IMR-90 (cell line): ENCODE data around the gene PLA2G4F. TPM values are rescaled to one million over a fixed set of nuclear protein-coding genes. Genes with fewer than 3 reads are reported as not detected.

ENCODE experiments used
- ATAC-seq: fragments of 200-7000 bp; cut with Tn5 transposase; 2 replicates; pipeline ENCODE4 v1.9.1; 2020; ENCODE audit warnings: low read depth, mild to moderate bottlenecking, moderate library complexity
- BruUV-seq: library from RNA; stranded (reverse); fragments of 400-500 nt; replicated peaks from 2 replicates; lab custom pipeline; 2021; lab: Mats Ljungman, UMichigan
- CTCF ChIA-PET: fragments of 300-600 bp; formaldehyde crosslinking; extraction: SDS; loops from one replicate; lab custom pipeline; 2021; ENCODE audit warnings: antibody characterized with exemption; lab: Yijun Ruan, JAX
- POLR2A ChIA-PET: fragments of 300-600 bp; sonication (Branson Sonifier 250); formaldehyde crosslinking; loops from one replicate; lab custom pipeline; 2022; ENCODE audit warnings: antibody characterized with exemption; ENCODE audit not compliant: unreplicated experiment; lab: Charles Lee
- DNase-seq: peaks from one replicate; pipeline ENCODE4 v3.0.0; 2013
- H2AFZ ChIP-seq: replicated peaks from 2 replicates; pipeline ENCODE3; 2013; ENCODE audit warnings: low read length, mild to moderate bottlenecking; ENCODE audit not compliant: poor library complexity
- H2AK5ac ChIP-seq: 2 replicates; pipeline ENCODE4 v1.6.1; 2013; ENCODE audit warnings: low read depth, low read length, inconsistent platforms
- H2AK9ac ChIP-seq: replicated peaks from 2 replicates; pipeline ENCODE3; 2013; ENCODE audit warnings: mild to moderate bottlenecking, low read depth, low read length, moderate library complexity; ENCODE audit not compliant: poor library complexity
- H2BK120ac ChIP-seq: 2 replicates; pipeline ENCODE4 v1.6.1; 2013; ENCODE audit warnings: low read depth, low read length, inconsistent platforms
- H2BK15ac ChIP-seq: 3 replicates; pipeline ENCODE4 v1.6.1; 2013; ENCODE audit warnings: low read depth, low read length, inconsistent platforms
- H2BK20ac ChIP-seq: 2 replicates; pipeline ENCODE4 v1.6.1; 2013; ENCODE audit warnings: low read depth, mild to moderate bottlenecking, inconsistent platforms, low read length, moderate library complexity
- H2BK5ac ChIP-seq: 2 replicates; pipeline ENCODE4 v1.6.1; 2013; ENCODE audit warnings: mild to moderate bottlenecking, low read depth, low read length, inconsistent platforms; ENCODE audit not compliant: poor library complexity, severe bottlenecking
- H3K14ac ChIP-seq: replicated peaks from 2 replicates; pipeline ENCODE4 v1.6.1; 2013; ENCODE audit warnings: low read depth, low read length, inconsistent platforms
- H3K18ac ChIP-seq: 2 replicates; pipeline ENCODE4 v1.6.1; 2013; ENCODE audit warnings: low read depth, low read length, control low read depth
- H3K23ac ChIP-seq: 2 replicates; pipeline ENCODE4 v1.6.1; 2013; ENCODE audit warnings: low read depth, low read length, inconsistent platforms
- H3K27ac ChIP-seq: 2 replicates; pipeline ENCODE4 v1.5.1; 2013; ENCODE audit warnings: mild to moderate bottlenecking, control low read depth, low read length; ENCODE audit not compliant: insufficient read depth
- H3K27me3 ChIP-seq: 2 replicates; pipeline ENCODE4 v1.6.1; 2013; ENCODE audit warnings: low read length; ENCODE audit not compliant: control insufficient read depth, insufficient read depth
- H3K36me3 ChIP-seq: 2 replicates; pipeline ENCODE4 v1.6.1; 2013; ENCODE audit warnings: low read length, mixed read lengths; ENCODE audit not compliant: control insufficient read depth, insufficient read depth
- H3K4ac ChIP-seq: 2 replicates; pipeline ENCODE4 v1.6.1; 2013; ENCODE audit warnings: low read depth, low read length, inconsistent platforms
- H3K4me1 ChIP-seq: 2 replicates; pipeline ENCODE4 v1.6.1; 2013; ENCODE audit warnings: low read length, mixed read lengths; ENCODE audit not compliant: control insufficient read depth, insufficient read depth
- H3K4me2 ChIP-seq: 2 replicates; pipeline ENCODE4 v1.6.1; 2013; ENCODE audit warnings: low read depth, mild to moderate bottlenecking, control low read depth, low read length, moderate library complexity
- H3K4me3 ChIP-seq: 2 replicates; pipeline ENCODE4 v1.5.1; 2013; ENCODE audit warnings: low read depth, mild to moderate bottlenecking, control low read depth, low read length, moderate library complexity; ENCODE audit not compliant: insufficient read depth
- H3K56ac ChIP-seq: 2 replicates; pipeline ENCODE4 v1.6.1; 2013; ENCODE audit warnings: low read length, inconsistent platforms; ENCODE audit not compliant: insufficient read depth; ENCODE audit errors: extremely low read depth
- H3K79me1 ChIP-seq, 2 experiments: 2 replicates each; pipeline ENCODE4 v1.6.1; 2013; ENCODE audit warnings: low read length in 2 of 2, inconsistent platforms in 1 of 2, low read depth in 1 of 2
- H3K9ac ChIP-seq: 2 replicates; pipeline ENCODE4 v1.6.1; 2013; ENCODE audit warnings: low read depth, low read length, control low read depth
- H3K9me1 ChIP-seq: 2 replicates; pipeline ENCODE4 v1.6.1; 2013; ENCODE audit warnings: low read length, inconsistent platforms; ENCODE audit not compliant: insufficient read depth
- H3K9me3 ChIP-seq: 2 replicates; pipeline ENCODE4 v1.6.1; 2013; ENCODE audit warnings: low read length; ENCODE audit not compliant: control insufficient read depth, insufficient read depth
- H4K20me1 ChIP-seq: 2 replicates; pipeline ENCODE4 v1.6.1; 2013; ENCODE audit warnings: low read length, inconsistent platforms; ENCODE audit not compliant: insufficient read depth
- H4K5ac ChIP-seq: 2 replicates; pipeline ENCODE4 v1.6.1; 2013; ENCODE audit warnings: mild to moderate bottlenecking, low read depth, low read length, control low read depth
- H4K8ac ChIP-seq, 2 experiments: 2 replicates each; pipeline ENCODE4 v1.6.1; 2013; ENCODE audit warnings: low read depth in 2 of 2, low read length in 2 of 2, control low read depth in 1 of 2, inconsistent platforms in 1 of 2
- H4K91ac ChIP-seq: 2 replicates; pipeline ENCODE4 v1.6.1; 2013; ENCODE audit warnings: low read depth, low read length, inconsistent platforms; ENCODE audit not compliant: insufficient read depth
- BHLHE40 ChIP-seq: fragments of 150-350 bp; IDR thresholded peaks from 2 replicates; pipeline ENCODE4 v1.6.1; 2016; ENCODE audit warnings: mild to moderate bottlenecking, low read depth, low read length
- CEBPB ChIP-seq: IDR thresholded peaks from 2 replicates; pipeline ENCODE4 v1.6.1; 2012; ENCODE audit warnings: low read depth, low read length, improper control_type of control experiment
- CHD1 ChIP-seq: IDR thresholded peaks from 2 replicates; pipeline ENCODE4 v1.6.1; 2012; ENCODE audit warnings: low read depth, low read length, improper control_type of control experiment
- FOS ChIP-seq: fragments of 150-350 bp; IDR thresholded peaks from 2 replicates; pipeline ENCODE4 v1.6.1; 2016; ENCODE audit warnings: low read depth, low read length
- MAFK ChIP-seq: IDR thresholded peaks from 2 replicates; pipeline ENCODE4 v1.6.1; 2012; ENCODE audit warnings: low read depth, low read length, improper control_type of control experiment
- MAZ ChIP-seq: IDR thresholded peaks from 2 replicates; pipeline ENCODE4 v1.6.1; 2012; ENCODE audit warnings: low read depth, mild to moderate bottlenecking, low read length, improper control_type of control experiment, moderate library complexity, borderline replicate concordance
- MXI1 ChIP-seq: IDR thresholded peaks from 2 replicates; pipeline ENCODE4 v1.6.1; 2012; ENCODE audit warnings: low read depth, mild to moderate bottlenecking, low read length, moderate library complexity, borderline replicate concordance
- NFE2L2 ChIP-seq: fragments of 150-350 bp; IDR thresholded peaks from 2 replicates; pipeline ENCODE4 v1.6.1; 2016; ENCODE audit warnings: low read depth, mild to moderate bottlenecking, low read length
- POLR2A ChIP-seq: IDR thresholded peaks from 2 replicates; pipeline ENCODE4 v1.6.1; 2012; ENCODE audit warnings: mild to moderate bottlenecking, low read depth, low read length
- RAD21 ChIP-seq: IDR thresholded peaks from 2 replicates; pipeline ENCODE4 v1.6.1; 2012; ENCODE audit warnings: low read length, improper control_type of control experiment
- RCOR1 ChIP-seq: IDR thresholded peaks from 2 replicates; pipeline ENCODE4 v1.6.1; 2012; ENCODE audit warnings: mild to moderate bottlenecking, low read length, improper control_type of control experiment; ENCODE audit not compliant: insufficient replicate concordance
- RFX5 ChIP-seq: IDR thresholded peaks from 2 replicates; pipeline ENCODE4 v1.8.0; 2012; ENCODE audit warnings: low read depth, mild to moderate bottlenecking, low read length, moderate library complexity
- SMC3 ChIP-seq: fragments of 150-350 bp; IDR thresholded peaks from 2 replicates; pipeline ENCODE4 v1.6.1; 2016; ENCODE audit warnings: low read depth, mild to moderate bottlenecking, antibody characterized with exemption, low read length, moderate library complexity
- WGBS, 2 experiments: methylation state at CpG; one replicate each; pipeline versions ENCODE4 v1.1.5 to v1.1.7; 2013; ENCODE audit warnings: missing lambda C conversion rate in 2 of 2; ENCODE audit not compliant: insufficient read length in 1 of 2; ENCODE audit errors: extremely low coverage in 2 of 2; 5-methylcytosine and 5-hydroxymethylcytosine counted together
- dilution Hi-C: fragments of 300-500 bp; cut with HindIII; formaldehyde crosslinking; loops from one replicate; pipeline ENCODE4 v1.14.3; 2018; ENCODE audit warnings: low sequenced_read_pairs; ENCODE audit not compliant: unreplicated experiment
- in situ Hi-C: fragments of 300-500 bp; cut with MboI; formaldehyde crosslinking; loops from 3 replicates; pipeline ENCODE4 v1.14.3; 2019; ENCODE audit warnings: low sequenced_read_pairs, inconsistent platforms, mixed read lengths
- intact Hi-C: fragments of 100-400 bp; cut with micrococcal nuclease; formaldehyde crosslinking; loops from 2 replicates; pipeline ENCODE4 v1.10.0; 2022
- polyA plus RNA-seq, 3 experiments: library from polyadenylated mRNA; depleted of rRNA; stranded (reverse); fragments of >200 nt; gene quantifications; 2 replicates each; pipeline ENCODE4 v1.2.3, GENCODE V29; 2012; ENCODE audit warnings: low replicate concordance in 1 of 3
- total RNA-seq: library from RNA; depleted of rRNA; stranded (reverse); fragments of >200 nt; gene quantifications from 2 replicates; pipeline ENCODE4 v1.2.3, GENCODE V29; 2012
- TF ChIP-seq, protein P1 (sequence below): conservative IDR thresholded peaks from 2 replicates; pipeline ENCODE4 v1.5.1; 2012; ENCODE audit warnings: mild to moderate bottlenecking, low read depth, low read length, improper control_type of control experiment
- TF ChIP-seq, protein P2 (sequence below): fragments of 150-350 bp; IDR thresholded peaks from 2 replicates; pipeline ENCODE4 v1.6.1; 2017; ENCODE audit warnings: mild to moderate bottlenecking, antibody characterized with exemption, low read length, low read depth
- TF ChIP-seq, protein P3 (sequence below): fragments of 150-350 bp; IDR thresholded peaks from 2 replicates; pipeline ENCODE4 v1.6.1; 2016; ENCODE audit warnings: low read depth, mild to moderate bottlenecking, low read length, moderate library complexity, borderline replicate concordance

PLA2G4F gene
- total and polyA plus RNA-seq, 2 of the 4 experiments (the other 2 are of a cell fraction) = not detected

DNA sequence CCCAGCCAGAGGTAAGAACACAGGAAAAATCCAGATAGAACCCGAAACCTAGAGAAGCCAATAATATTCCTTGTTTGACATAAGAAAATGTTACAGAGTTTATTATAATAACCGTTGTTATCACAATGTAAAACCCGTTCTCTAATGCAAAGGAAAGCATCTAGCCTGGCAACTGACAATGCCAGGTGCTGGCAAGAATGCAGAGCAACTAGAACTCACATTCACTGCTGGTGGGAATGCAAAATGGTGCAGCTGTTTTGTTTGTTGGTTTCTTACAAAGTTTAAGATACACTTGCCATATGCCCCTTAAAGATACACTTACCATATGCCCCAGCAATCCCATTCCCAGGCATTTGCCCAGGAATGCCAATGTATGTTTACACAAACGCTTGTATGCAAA lies 28.3 kb upstream of the PLA2G4F start:
- WGBS, 2 experiments = no CpG with 5 or more reads among the region's 4 CpGs
- H3K79me1 ChIP-seq = peaks cover 0 to 3% of the 10 kb centered on the region in 2 experiments; a peak in 3 of 4 replicates
- H4K5ac ChIP-seq = no peak overlapping the region
- dilution Hi-C loops (no loop called here), in situ Hi-C loops (no loop called here), intact Hi-C loops (loop anchor here (5.0 kb wide), 2 partner anchors 33 to 43 kb away; no protein-coding TSS in a partner anchor)
- no peak overlapping the region for H3K9ac ChIP-seq
- H2BK5ac ChIP-seq = no peak overlapping the region
- no peak overlapping the region for H2AK5ac ChIP-seq
- TF ChIP-seq, protein P1, sequence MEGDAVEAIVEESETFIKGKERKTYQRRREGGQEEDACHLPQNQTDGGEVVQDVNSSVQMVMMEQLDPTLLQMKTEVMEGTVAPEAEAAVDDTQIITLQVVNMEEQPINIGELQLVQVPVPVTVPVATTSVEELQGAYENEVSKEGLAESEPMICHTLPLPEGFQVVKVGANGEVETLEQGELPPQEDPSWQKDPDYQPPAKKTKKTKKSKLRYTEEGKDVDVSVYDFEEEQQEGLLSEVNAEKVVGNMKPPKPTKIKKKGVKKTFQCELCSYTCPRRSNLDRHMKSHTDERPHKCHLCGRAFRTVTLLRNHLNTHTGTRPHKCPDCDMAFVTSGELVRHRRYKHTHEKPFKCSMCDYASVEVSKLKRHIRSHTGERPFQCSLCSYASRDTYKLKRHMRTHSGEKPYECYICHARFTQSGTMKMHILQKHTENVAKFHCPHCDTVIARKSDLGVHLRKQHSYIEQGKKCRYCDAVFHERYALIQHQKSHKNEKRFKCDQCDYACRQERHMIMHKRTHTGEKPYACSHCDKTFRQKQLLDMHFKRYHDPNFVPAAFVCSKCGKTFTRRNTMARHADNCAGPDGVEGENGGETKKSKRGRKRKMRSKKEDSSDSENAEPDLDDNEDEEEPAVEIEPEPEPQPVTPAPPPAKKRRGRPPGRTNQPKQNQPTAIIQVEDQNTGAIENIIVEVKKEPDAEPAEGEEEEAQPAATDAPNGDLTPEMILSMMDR = no peak
- no peak for TF ChIP-seq BHLHE40
- no peak for TF ChIP-seq MXI1
- no peak for TF ChIP-seq RFX5
- no peak for TF ChIP-seq POLR2A
- TF ChIP-seq FOS = no peak
- TF ChIP-seq, protein P2, sequence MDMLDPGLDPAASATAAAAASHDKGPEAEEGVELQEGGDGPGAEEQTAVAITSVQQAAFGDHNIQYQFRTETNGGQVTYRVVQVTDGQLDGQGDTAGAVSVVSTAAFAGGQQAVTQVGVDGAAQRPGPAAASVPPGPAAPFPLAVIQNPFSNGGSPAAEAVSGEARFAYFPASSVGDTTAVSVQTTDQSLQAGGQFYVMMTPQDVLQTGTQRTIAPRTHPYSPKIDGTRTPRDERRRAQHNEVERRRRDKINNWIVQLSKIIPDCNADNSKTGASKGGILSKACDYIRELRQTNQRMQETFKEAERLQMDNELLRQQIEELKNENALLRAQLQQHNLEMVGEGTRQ = no peak
- no peak for TF ChIP-seq CEBPB
- TF ChIP-seq SMC3 = no peak
- no peak for TF ChIP-seq MAFK
- no peak for TF ChIP-seq CHD1
- TF ChIP-seq MAZ = no peak
- no peak for TF ChIP-seq RAD21
- TF ChIP-seq, protein P3, sequence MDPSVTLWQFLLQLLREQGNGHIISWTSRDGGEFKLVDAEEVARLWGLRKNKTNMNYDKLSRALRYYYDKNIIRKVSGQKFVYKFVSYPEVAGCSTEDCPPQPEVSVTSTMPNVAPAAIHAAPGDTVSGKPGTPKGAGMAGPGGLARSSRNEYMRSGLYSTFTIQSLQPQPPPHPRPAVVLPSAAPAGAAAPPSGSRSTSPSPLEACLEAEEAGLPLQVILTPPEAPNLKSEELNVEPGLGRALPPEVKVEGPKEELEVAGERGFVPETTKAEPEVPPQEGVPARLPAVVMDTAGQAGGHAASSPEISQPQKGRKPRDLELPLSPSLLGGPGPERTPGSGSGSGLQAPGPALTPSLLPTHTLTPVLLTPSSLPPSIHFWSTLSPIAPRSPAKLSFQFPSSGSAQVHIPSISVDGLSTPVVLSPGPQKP = no peak
- no peak for TF ChIP-seq RCOR1
- TF ChIP-seq NFE2L2 = no peak
- no peak overlapping the region for H2BK120ac ChIP-seq
- ChIA-PET POLR2A (interaction anchor here (0.6 kb wide), 1 partner anchor 10 kb away, joined by 5 read pairs; no protein-coding TSS in a partner anchor), CTCF (no interaction called here)
- no peak overlapping the region for H2BK15ac ChIP-seq
- H3K14ac ChIP-seq = no peak overlapping the region
- H4K91ac ChIP-seq = no peak overlapping the region
- H3K27ac ChIP-seq = no peak overlapping the region
- no peak overlapping the region for H2BK20ac ChIP-seq
- no TSS peak for BruUV-seq
- no peak overlapping the region for H3K18ac ChIP-seq
- H3K56ac ChIP-seq = no peak overlapping the region
- no peak overlapping the region for H2AK9ac ChIP-seq
- H3K9me1 ChIP-seq = peaks cover 3% of the 10 kb centered on the region; the same call in 1 of the 2 replicates
- DNase-seq (no peak), ATAC-seq (no peak)
- no peak overlapping the region for H3K4me2 ChIP-seq
- H3K23ac ChIP-seq = no peak overlapping the region
- H3K9me3 ChIP-seq = no peaks in the 10 kb centered on the region
- H3K4me1 ChIP-seq = peaks cover 2% of the 10 kb centered on the region; the same call in 1 of the 2 replicates
- H3K4ac ChIP-seq = no peak overlapping the region
- H3K36me3 ChIP-seq = peaks cover 36% of the 10 kb centered on the region
- H2AFZ ChIP-seq = no peak overlapping the region
- H4K8ac ChIP-seq = no peak overlapping the region
- no peak overlapping the region for H3K4me3 ChIP-seq
- no peaks in the 10 kb centered on the region for H4K20me1 ChIP-seq
- no peaks in the 10 kb centered on the region for H3K27me3 ChIP-seq
